Measurements from ENCODE around the gene PRRX1.

PRRX1 gene

DNA sequence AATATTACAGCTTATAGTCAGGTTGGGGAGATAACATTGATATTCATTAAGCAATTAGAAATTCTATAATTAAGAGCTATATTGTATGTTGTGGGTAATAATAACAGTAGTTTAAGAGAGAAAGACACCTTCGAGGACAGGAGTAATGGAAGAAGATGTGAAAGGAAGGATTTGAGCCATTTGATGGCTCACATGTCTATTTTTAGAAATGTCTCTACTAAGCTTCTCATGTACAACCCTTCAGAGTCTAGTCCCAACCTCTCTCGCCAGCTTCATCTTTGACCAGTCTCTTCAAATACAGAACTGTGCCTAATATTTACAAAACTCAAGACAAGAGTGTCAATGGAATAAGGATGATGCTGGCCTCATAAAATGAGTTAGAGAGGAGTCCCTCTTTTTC is 95.1 kb downstream of the PRRX1 start:
- Histone ChIP-seq H3K27ac (no peak overlapping the region), H3K27me3 (ENCODE audit: insufficient read depth, low read depth, severe bottlenecking) (no peaks in the 10 kb centered on the region), H3K36me3 (no peaks in the 10 kb centered on the region), H3K4me3 (ENCODE audit: low read depth, low read length) (no peak overlapping the region), H3K9me3 (ENCODE audit: severe bottlenecking) (no peaks in the 10 kb centered on the region)
- TF ChIP-seq CTCF (IDR thresholded peaks at IDR 0.05; ENCODE audit: low read depth, low read length), result no peak
- no peak for DNase-seq

DNA sequence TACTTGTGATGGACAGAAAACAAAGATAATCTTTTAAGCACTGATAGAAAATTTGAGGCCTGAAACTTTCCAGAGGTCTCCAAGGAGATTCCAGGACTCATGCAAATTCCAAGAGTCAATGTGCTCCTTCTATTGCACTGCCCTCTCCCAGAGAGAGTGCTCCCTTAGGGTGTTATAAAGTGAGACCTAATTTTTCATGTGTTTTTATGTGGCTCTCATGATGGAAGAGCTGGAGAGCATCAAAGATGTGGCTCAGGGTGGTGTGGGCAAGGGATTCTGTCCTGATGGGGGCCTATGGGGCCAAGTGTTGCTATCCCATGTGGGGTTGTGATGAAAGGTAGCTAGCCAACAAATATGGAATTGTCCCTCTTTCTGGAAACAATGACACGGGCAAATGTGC is 101.3 kb downstream of the PRRX1 start:
- no peak overlapping the region for H3K4me3 ChIP-seq (ENCODE audit: low read depth, low read length)
- H3K27ac ChIP-seq, result no peak overlapping the region
- no peak for TF ChIP-seq CTCF (IDR thresholded peaks at IDR 0.05; ENCODE audit: low read depth, low read length)
- no peaks in the 10 kb centered on the region for H3K27me3 ChIP-seq (ENCODE audit: insufficient read depth, low read depth, severe bottlenecking)
- DNase-seq, result no peak
- no peaks in the 10 kb centered on the region for H3K36me3 ChIP-seq
- no peaks in the 10 kb centered on the region for H3K9me3 ChIP-seq (ENCODE audit: severe bottlenecking)

DNA sequence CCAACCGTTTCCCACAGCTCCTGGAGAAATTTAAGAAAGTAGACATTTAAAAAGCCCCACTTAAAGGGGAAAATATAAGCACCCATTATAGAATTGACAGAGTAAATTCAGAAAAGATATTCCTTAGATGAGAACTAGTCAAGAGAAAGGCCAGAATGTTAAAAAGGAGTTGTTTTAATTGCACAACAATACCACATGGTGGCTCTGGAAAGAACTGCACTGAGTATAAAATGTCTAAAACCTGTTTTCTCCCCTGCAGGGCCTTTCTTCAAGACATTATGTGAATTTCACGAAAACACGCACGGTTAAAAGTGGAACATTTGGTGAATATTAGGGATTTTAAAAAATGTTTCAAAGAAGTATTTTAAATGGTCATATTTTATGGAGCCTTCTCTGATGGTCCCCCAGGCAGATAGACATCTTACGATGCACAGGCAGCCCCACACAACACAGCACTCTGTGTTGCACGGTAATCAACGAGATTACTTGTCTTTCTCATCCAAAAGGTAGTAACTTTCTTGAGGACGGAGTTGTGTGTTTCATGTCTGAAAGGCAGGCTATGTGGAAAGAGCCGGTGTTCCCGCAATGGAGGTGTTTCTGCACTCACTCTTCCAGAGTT is 101.9 kb downstream of the PRRX1 start:
- H3K9me3 ChIP-seq (ENCODE audit: severe bottlenecking), result no peaks in the 10 kb centered on the region
- DNase-seq, result no peak
- no peaks in the 10 kb centered on the region for H3K27me3 ChIP-seq (ENCODE audit: insufficient read depth, low read depth, severe bottlenecking)
- no peak overlapping the region for H3K4me3 ChIP-seq (ENCODE audit: low read depth, low read length)
- TF ChIP-seq CTCF (IDR thresholded peaks at IDR 0.05; ENCODE audit: low read depth, low read length), result 0 out of 2 replicates have a peak, but pooled peaks have one; percentile 8
- no peaks in the 10 kb centered on the region for H3K36me3 ChIP-seq
- H3K27ac ChIP-seq, result no peak overlapping the region

- H3K27me3 ChIP-seq (ENCODE audit: insufficient read depth, low read depth, severe bottlenecking), result no peaks in the 10 kb centered on the region
- DNase-seq, result no peak
- H3K27ac ChIP-seq, result no peak overlapping the region
- no peaks in the 10 kb centered on the region for H3K36me3 ChIP-seq
- no peaks in the 10 kb centered on the region for H3K9me3 ChIP-seq (ENCODE audit: severe bottlenecking)
- no peak overlapping the region for H3K4me3 ChIP-seq (ENCODE audit: low read depth, low read length)
- TF ChIP-seq CTCF (IDR thresholded peaks at IDR 0.05; ENCODE audit: low read depth, low read length), result no peak
Observed at GRCh38 chr1:170768929-170769328, 105.0 kb downstream of the PRRX1 start.

DNA sequence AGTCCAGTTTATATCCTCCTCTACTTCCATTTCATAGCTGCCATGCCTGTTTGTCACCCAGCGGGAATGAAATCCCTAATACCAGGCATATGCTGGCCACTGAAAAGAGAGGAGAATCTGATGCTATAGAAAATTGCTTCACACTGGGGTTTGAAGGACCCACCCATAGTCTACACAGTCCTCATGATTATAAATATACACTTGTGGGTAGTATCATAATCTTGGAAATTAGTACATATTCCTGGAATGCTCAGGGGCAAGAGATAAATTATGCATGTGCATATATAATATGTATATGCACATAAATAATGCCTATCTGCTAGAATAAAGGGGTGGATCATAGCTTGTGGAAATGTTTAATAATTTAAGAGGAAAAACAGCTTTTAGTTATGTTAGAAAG is 105.8 kb downstream of the PRRX1 start:
- no peaks in the 10 kb centered on the region for H3K36me3 ChIP-seq
- no peak for DNase-seq
- no peak for TF ChIP-seq CTCF (IDR thresholded peaks at IDR 0.05; ENCODE audit: low read depth, low read length)
- no peak overlapping the region for H3K4me3 ChIP-seq (ENCODE audit: low read depth, low read length)
- no peak overlapping the region for H3K27ac ChIP-seq
- H3K27me3 ChIP-seq (ENCODE audit: insufficient read depth, low read depth, severe bottlenecking), result no peaks in the 10 kb centered on the region
- no peaks in the 10 kb centered on the region for H3K9me3 ChIP-seq (ENCODE audit: severe bottlenecking)

GRCh38 chr1:170770254-170770653 is 106.3 kb downstream of the PRRX1 start:
- no peak overlapping the region for H3K4me3 ChIP-seq (ENCODE audit: low read depth, low read length)
- no peak overlapping the region for H3K27ac ChIP-seq
- TF ChIP-seq CTCF (IDR thresholded peaks at IDR 0.05; ENCODE audit: low read depth, low read length), result no peak
- DNase-seq, result no peak
- H3K36me3 ChIP-seq, result no peaks in the 10 kb centered on the region
- H3K9me3 ChIP-seq (ENCODE audit: severe bottlenecking), result no peaks in the 10 kb centered on the region
- no peaks in the 10 kb centered on the region for H3K27me3 ChIP-seq (ENCODE audit: insufficient read depth, low read depth, severe bottlenecking)
